IMR-90 (cell line): Measurements from ENCODE around the gene GAGE1. TPM values are rescaled to one million over a fixed set of nuclear protein-coding genes. Genes with fewer than 3 reads are reported as not detected.
"Not testable (repeated sequence)": the region's sequence is repeated elsewhere in the genome, so short reads cannot be mapped to it uniquely, and the experiment has no call there.

Source experiments
- ATAC-seq: fragments of 200-7000 bp; cut with Tn5 transposase; 2 replicates; pipeline ENCODE4 v1.9.1; 2020; ENCODE audit warnings: low read depth, mild to moderate bottlenecking, moderate library complexity
- BruUV-seq: library from RNA; stranded (reverse); fragments of 400-500 nt; replicated peaks from 2 replicates; lab custom pipeline; 2021; lab: Mats Ljungman, UMichigan
- CTCF ChIA-PET: fragments of 300-600 bp; formaldehyde crosslinking; extraction: SDS; loops from one replicate; lab custom pipeline; 2021; ENCODE audit warnings: antibody characterized with exemption; lab: Yijun Ruan, JAX
- POLR2A ChIA-PET: fragments of 300-600 bp; sonication (Branson Sonifier 250); formaldehyde crosslinking; loops from one replicate; lab custom pipeline; 2022; ENCODE audit warnings: antibody characterized with exemption; ENCODE audit not compliant: unreplicated experiment; lab: Charles Lee
- DNase-seq: peaks from one replicate; pipeline ENCODE4 v3.0.0; 2013
- H2AFZ ChIP-seq: replicated peaks from 2 replicates; pipeline ENCODE3; 2013; ENCODE audit warnings: low read length, mild to moderate bottlenecking; ENCODE audit not compliant: poor library complexity
- H2AK5ac ChIP-seq: 2 replicates; pipeline ENCODE4 v1.6.1; 2013; ENCODE audit warnings: low read depth, low read length, inconsistent platforms
- H2AK9ac ChIP-seq: replicated peaks from 2 replicates; pipeline ENCODE3; 2013; ENCODE audit warnings: mild to moderate bottlenecking, low read depth, low read length, moderate library complexity; ENCODE audit not compliant: poor library complexity
- H2BK120ac ChIP-seq: 2 replicates; pipeline ENCODE4 v1.6.1; 2013; ENCODE audit warnings: low read depth, low read length, inconsistent platforms
- H2BK15ac ChIP-seq: 3 replicates; pipeline ENCODE4 v1.6.1; 2013; ENCODE audit warnings: low read depth, low read length, inconsistent platforms
- H2BK20ac ChIP-seq: 2 replicates; pipeline ENCODE4 v1.6.1; 2013; ENCODE audit warnings: low read depth, mild to moderate bottlenecking, inconsistent platforms, low read length, moderate library complexity
- H2BK5ac ChIP-seq: 2 replicates; pipeline ENCODE4 v1.6.1; 2013; ENCODE audit warnings: mild to moderate bottlenecking, low read depth, low read length, inconsistent platforms; ENCODE audit not compliant: poor library complexity, severe bottlenecking
- H3K14ac ChIP-seq: replicated peaks from 2 replicates; pipeline ENCODE4 v1.6.1; 2013; ENCODE audit warnings: low read depth, low read length, inconsistent platforms
- H3K18ac ChIP-seq: 2 replicates; pipeline ENCODE4 v1.6.1; 2013; ENCODE audit warnings: low read depth, low read length, control low read depth
- H3K23ac ChIP-seq: 2 replicates; pipeline ENCODE4 v1.6.1; 2013; ENCODE audit warnings: low read depth, low read length, inconsistent platforms
- H3K27ac ChIP-seq: 2 replicates; pipeline ENCODE4 v1.5.1; 2013; ENCODE audit warnings: mild to moderate bottlenecking, control low read depth, low read length; ENCODE audit not compliant: insufficient read depth
- H3K27me3 ChIP-seq: 2 replicates; pipeline ENCODE4 v1.6.1; 2013; ENCODE audit warnings: low read length; ENCODE audit not compliant: control insufficient read depth, insufficient read depth
- H3K36me3 ChIP-seq: 2 replicates; pipeline ENCODE4 v1.6.1; 2013; ENCODE audit warnings: low read length, mixed read lengths; ENCODE audit not compliant: control insufficient read depth, insufficient read depth
- H3K4ac ChIP-seq: 2 replicates; pipeline ENCODE4 v1.6.1; 2013; ENCODE audit warnings: low read depth, low read length, inconsistent platforms
- H3K4me1 ChIP-seq: 2 replicates; pipeline ENCODE4 v1.6.1; 2013; ENCODE audit warnings: low read length, mixed read lengths; ENCODE audit not compliant: control insufficient read depth, insufficient read depth
- H3K4me2 ChIP-seq: 2 replicates; pipeline ENCODE4 v1.6.1; 2013; ENCODE audit warnings: low read depth, mild to moderate bottlenecking, control low read depth, low read length, moderate library complexity
- H3K4me3 ChIP-seq: 2 replicates; pipeline ENCODE4 v1.5.1; 2013; ENCODE audit warnings: low read depth, mild to moderate bottlenecking, control low read depth, low read length, moderate library complexity; ENCODE audit not compliant: insufficient read depth
- H3K56ac ChIP-seq: 2 replicates; pipeline ENCODE4 v1.6.1; 2013; ENCODE audit warnings: low read length, inconsistent platforms; ENCODE audit not compliant: insufficient read depth; ENCODE audit errors: extremely low read depth
- H3K79me1 ChIP-seq, 2 experiments: 2 replicates each; pipeline ENCODE4 v1.6.1; 2013; ENCODE audit warnings: low read length in 2 of 2, inconsistent platforms in 1 of 2, low read depth in 1 of 2
- H3K9ac ChIP-seq: 2 replicates; pipeline ENCODE4 v1.6.1; 2013; ENCODE audit warnings: low read depth, low read length, control low read depth
- H3K9me1 ChIP-seq: 2 replicates; pipeline ENCODE4 v1.6.1; 2013; ENCODE audit warnings: low read length, inconsistent platforms; ENCODE audit not compliant: insufficient read depth
- H3K9me3 ChIP-seq: 2 replicates; pipeline ENCODE4 v1.6.1; 2013; ENCODE audit warnings: low read length; ENCODE audit not compliant: control insufficient read depth, insufficient read depth
- H4K20me1 ChIP-seq: 2 replicates; pipeline ENCODE4 v1.6.1; 2013; ENCODE audit warnings: low read length, inconsistent platforms; ENCODE audit not compliant: insufficient read depth
- H4K5ac ChIP-seq: 2 replicates; pipeline ENCODE4 v1.6.1; 2013; ENCODE audit warnings: mild to moderate bottlenecking, low read depth, low read length, control low read depth
- H4K8ac ChIP-seq, 2 experiments: 2 replicates each; pipeline ENCODE4 v1.6.1; 2013; ENCODE audit warnings: low read depth in 2 of 2, low read length in 2 of 2, control low read depth in 1 of 2, inconsistent platforms in 1 of 2
- H4K91ac ChIP-seq: 2 replicates; pipeline ENCODE4 v1.6.1; 2013; ENCODE audit warnings: low read depth, low read length, inconsistent platforms; ENCODE audit not compliant: insufficient read depth
- WGBS, 2 experiments: methylation state at CpG; one replicate each; pipeline versions ENCODE4 v1.1.5 to v1.1.7; 2013; ENCODE audit warnings: missing lambda C conversion rate in 2 of 2; ENCODE audit not compliant: insufficient read length in 1 of 2; ENCODE audit errors: extremely low coverage in 2 of 2; 5-methylcytosine and 5-hydroxymethylcytosine counted together
- dilution Hi-C: fragments of 300-500 bp; cut with HindIII; formaldehyde crosslinking; loops from one replicate; pipeline ENCODE4 v1.14.3; 2018; ENCODE audit warnings: low sequenced_read_pairs; ENCODE audit not compliant: unreplicated experiment
- in situ Hi-C: fragments of 300-500 bp; cut with MboI; formaldehyde crosslinking; loops from 3 replicates; pipeline ENCODE4 v1.14.3; 2019; ENCODE audit warnings: low sequenced_read_pairs, inconsistent platforms, mixed read lengths
- intact Hi-C: fragments of 100-400 bp; cut with micrococcal nuclease; formaldehyde crosslinking; loops from 2 replicates; pipeline ENCODE4 v1.10.0; 2022
- polyA plus RNA-seq, 3 experiments: library from polyadenylated mRNA; depleted of rRNA; stranded (reverse); fragments of >200 nt; gene quantifications; 2 replicates each; pipeline ENCODE4 v1.2.3, GENCODE V29; 2012; ENCODE audit warnings: low replicate concordance in 1 of 3
- total RNA-seq: library from RNA; depleted of rRNA; stranded (reverse); fragments of >200 nt; gene quantifications from 2 replicates; pipeline ENCODE4 v1.2.3, GENCODE V29; 2012

GAGE1 gene
- total and polyA plus RNA-seq, 2 of the 4 experiments (the other 2 are of a cell fraction), result not detected

DNA sequence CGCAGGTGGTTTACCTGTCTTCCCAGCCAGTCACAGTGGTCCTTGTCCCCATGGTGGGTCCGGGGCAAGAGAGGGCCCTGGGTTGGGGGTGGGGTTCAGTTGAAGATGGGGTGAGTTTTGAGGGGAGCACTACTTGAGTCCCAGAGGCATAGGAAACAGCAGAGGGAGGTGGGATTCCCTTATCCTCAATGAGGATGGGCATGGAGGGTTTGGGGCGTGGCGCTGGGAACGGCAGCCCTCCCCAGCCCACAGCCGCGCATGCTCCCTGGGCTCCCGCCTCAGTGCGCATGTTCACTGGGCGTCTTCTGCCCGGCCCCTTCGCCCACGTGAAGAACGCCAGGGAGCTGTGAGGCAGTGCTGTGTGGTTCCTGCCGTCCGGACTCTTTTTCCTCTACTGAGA, 38.3 kb upstream of the GAGE1 start, which contains the start of gene GAGE12F:
Gene GAGE12F, plus strand, starts transcription at position 301 of the 400 bp plus-strand sequence. CDS start 1,155 bp downstream, outside the sequence.
- H3K36me3 ChIP-seq, H2AK5ac ChIP-seq, H3K4me2 ChIP-seq, H3K27me3 ChIP-seq, H3K14ac ChIP-seq, H3K4me1 ChIP-seq, dilution Hi-C loops, intact Hi-C loops, H3K9ac ChIP-seq, H3K27ac ChIP-seq, H4K20me1 ChIP-seq, ATAC-seq, H2AK9ac ChIP-seq, POLR2A ChIA-PET, H2AFZ ChIP-seq, H2BK120ac ChIP-seq, H3K23ac ChIP-seq, H2BK20ac ChIP-seq, H4K8ac ChIP-seq, H3K9me1 ChIP-seq, H3K9me3 ChIP-seq, H3K4me3 ChIP-seq, BruUV-seq, H3K56ac ChIP-seq, H4K5ac ChIP-seq, DNase-seq, H3K4ac ChIP-seq, in situ Hi-C loops, H2BK15ac ChIP-seq, H3K79me1 ChIP-seq, H3K18ac ChIP-seq, CTCF ChIA-PET, H4K91ac ChIP-seq, H2BK5ac ChIP-seq: not testable (repeated sequence)
- no CpG with 5 or more reads among the region's 16 CpGs for WGBS, 2 experiments

DNA sequence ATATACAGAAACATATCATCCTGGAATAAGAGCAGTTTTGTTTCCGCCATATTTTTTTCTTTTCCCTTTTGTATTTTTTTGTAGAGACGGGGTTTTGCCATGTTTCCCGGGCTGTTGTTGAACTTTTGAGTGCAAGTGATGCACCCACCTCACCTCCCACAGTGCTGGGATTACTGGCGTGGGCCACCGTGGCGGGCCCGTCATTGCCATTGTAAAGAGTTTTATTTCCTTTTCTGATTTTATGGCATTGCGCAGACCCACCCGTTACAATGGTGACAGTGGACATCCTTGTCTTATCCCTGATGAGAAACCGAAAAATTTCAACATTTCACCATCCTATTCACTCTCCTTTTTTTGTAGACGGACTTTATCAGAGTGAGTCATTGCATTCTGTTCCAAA, 30.1 kb upstream of the GAGE1 start:
- H3K4me2 ChIP-seq, H3K14ac ChIP-seq, H2BK15ac ChIP-seq, dilution Hi-C loops, H2BK5ac ChIP-seq, H3K36me3 ChIP-seq, intact Hi-C loops, in situ Hi-C loops, ATAC-seq, H2AFZ ChIP-seq, H2AK9ac ChIP-seq, H3K9me3 ChIP-seq, H4K8ac ChIP-seq, H3K4ac ChIP-seq, POLR2A ChIA-PET, H2BK120ac ChIP-seq, H3K79me1 ChIP-seq, BruUV-seq, DNase-seq, H3K4me1 ChIP-seq, H3K27ac ChIP-seq, H4K91ac ChIP-seq, H4K20me1 ChIP-seq, H3K56ac ChIP-seq, H3K9me1 ChIP-seq, H2BK20ac ChIP-seq, H2AK5ac ChIP-seq, H3K23ac ChIP-seq, H3K4me3 ChIP-seq, H3K27me3 ChIP-seq, H3K18ac ChIP-seq, H3K9ac ChIP-seq, CTCF ChIA-PET, H4K5ac ChIP-seq: not testable (repeated sequence)
- WGBS, 2 experiments, result no CpG with 5 or more reads among the region's 11 CpGs
